Panc1 (cell line): ENCODE measurements around the gene RPS6KB2. TPM values are rescaled to one million over a fixed set of nuclear protein-coding genes. Genes with fewer than 3 reads are reported as not detected.

Source experiments
- ATAC-seq: fragments of 200-7000 bp; cut with Tn5 transposase; 2 replicates; pipeline ENCODE4 v1.9.1; 2020; ENCODE audit warnings: mild to moderate bottlenecking, moderate library complexity
- BruUV-seq: library from RNA; stranded (reverse); fragments of 400-500 nt; replicated peaks from 2 replicates; lab custom pipeline; 2021; lab: Mats Ljungman, UMichigan
- CTCF ChIA-PET: fragments of 300-600 bp; sonication (Branson Sonifier 250); formaldehyde crosslinking; loops from one replicate; lab custom pipeline; 2022; ENCODE audit warnings: antibody characterized with exemption; lab: Charles Lee
- POLR2A ChIA-PET: fragments of 300-600 bp; sonication (Branson Sonifier 250); formaldehyde crosslinking; loops from one replicate; lab custom pipeline; 2022; ENCODE audit warnings: antibody characterized with exemption; lab: Charles Lee
- DNase-seq: peaks from one replicate; pipeline ENCODE4 v3.0.0-alpha.2; 2010; ENCODE audit warnings: low read depth, low spot score
- H3K27ac ChIP-seq: 2 replicates; pipeline ENCODE4 v1.5.1; 2011; ENCODE audit warnings: mild to moderate bottlenecking, low read length, inconsistent platforms
- H3K27me3 ChIP-seq: fragments of 200-500 bp; sonication (Bioruptor generic); 2 replicates; pipeline ENCODE4 v1.6.0; 2014; ENCODE audit warnings: low read length, inconsistent platforms; ENCODE audit not compliant: control insufficient read depth, insufficient read depth
- H3K36me3 ChIP-seq: fragments of 200-500 bp; sonication (Bioruptor generic); 2 replicates; pipeline ENCODE4 v1.5.1; 2014; ENCODE audit warnings: inconsistent platforms, mild to moderate bottlenecking, low read length, moderate library complexity; ENCODE audit not compliant: control insufficient read depth, insufficient read depth
- H3K4me1 ChIP-seq: 2 replicates; pipeline ENCODE4 v1.5.1; 2011; ENCODE audit warnings: inconsistent platforms, mild to moderate bottlenecking, low read length, moderate library complexity; ENCODE audit not compliant: control insufficient read depth, insufficient read depth
- H3K4me3 ChIP-seq, 2 experiments: 2 replicates each; pipeline ENCODE4 v1.5.1; 2011 to 2012; ENCODE audit warnings: low read depth in 2 of 2, low read length in 2 of 2, mild to moderate bottlenecking in 2 of 2, inconsistent platforms in 1 of 2, moderate library complexity in 1 of 2
- H3K9me3 ChIP-seq: fragments of 200-500 bp; sonication (Bioruptor generic); 2 replicates; pipeline ENCODE4 v1.5.1; 2014; ENCODE audit warnings: low read depth, mild to moderate bottlenecking, inconsistent platforms, low read length, moderate library complexity; ENCODE audit not compliant: control insufficient read depth, insufficient read depth
- CTCF ChIP-seq: fragments of 450-650 bp; IDR thresholded peaks from 2 replicates; pipeline ENCODE4 v1.5.1; 2017; ENCODE audit warnings: mild to moderate bottlenecking
- POLR2AphosphoS5 ChIP-seq: IDR thresholded peaks from 2 replicates; pipeline ENCODE4 v1.6.1; 2012; ENCODE audit warnings: mild to moderate bottlenecking, low read depth, low read length, moderate library complexity
- REST ChIP-seq, 2 experiments: IDR thresholded peaks; 2 replicates each; pipeline ENCODE4 v1.6.1; 2011 to 2012; ENCODE audit warnings: low read depth in 2 of 2, control low read depth in 1 of 2, low read length in 1 of 2, mild to moderate bottlenecking in 1 of 2, moderate library complexity in 1 of 2; ENCODE audit not compliant: insufficient read depth in 1 of 2
- SIN3A ChIP-seq: IDR thresholded peaks from 2 replicates; pipeline ENCODE4 v1.6.1; 2012; ENCODE audit warnings: low read depth, mild to moderate bottlenecking, low read length, moderate library complexity, borderline replicate concordance; ENCODE audit not compliant: insufficient read depth
- TCF7L2 ChIP-seq: IDR thresholded peaks from 2 replicates; pipeline ENCODE4 v1.6.1; 2011; ENCODE audit warnings: mild to moderate bottlenecking, low read depth, low read length, inconsistent platforms
- in situ Hi-C: cut with HindIII; loops from 2 replicates; pipeline ENCODE4 v1.10.0; 2016; ENCODE audit warnings: low sequenced_read_pairs, low pct_unique_long_range_greater_than_20kb
- intact Hi-C: fragments of 100-400 bp; cut with micrococcal nuclease; formaldehyde crosslinking; loops from one replicate; pipeline ENCODE4 v1.10.0; 2022; ENCODE audit not compliant: unreplicated experiment
- total RNA-seq: library from RNA; stranded (reverse); gene quantifications from one replicate; pipeline ENCODE4 v1.2.1, GENCODE V29; 2021; ENCODE audit not compliant: unreplicated experiment

The RPS6KB2 gene
- total RNA-seq, 1 experiment from 2014 or later, result 68.5 TPM

GRCh38 chr11:67408437-67409200 is 19.7 kb upstream of the RPS6KB2 start:
- ATAC-seq (no peak), DNase-seq (no peak)
- no peaks in the 10 kb centered on the region for H3K36me3 ChIP-seq
- BruUV-seq, result no TSS peak
- TF ChIP-seq TCF7L2 (no peak), CTCF (no peak), SIN3A (no peak), POLR2AphosphoS5 (no peak), REST (IDR thresholded peaks at IDR 0.05; ENCODE audit: insufficient read depth in 1 of 2, low read depth in 2 of 2, low read length in 1 of 2) (no peak)
- peaks cover 15% of the 10 kb centered on the region for H3K4me1 ChIP-seq
- no peak overlapping the region for H3K27ac ChIP-seq
- H3K4me3 ChIP-seq, result no peak overlapping the region
- in situ Hi-C loops, result no loop called here
- intact Hi-C loops, result no loop called here
- H3K9me3 ChIP-seq, result no peaks in the 10 kb centered on the region
- POLR2A ChIA-PET, result interaction anchor here (0.6 to 0.7 kb wide), 2 partner anchors 28 to 57 kb away, joined by 3 to 8 read pairs; no protein-coding TSS in a partner anchor
- H3K27me3 ChIP-seq, result no peaks in the 10 kb centered on the region
- CTCF ChIA-PET, result interaction anchor here (0.6 kb wide), 1 partner anchor 51 kb away, joined by 5 read pairs; no protein-coding TSS in a partner anchor

GRCh38 chr11:67409261-67409666 is 19.0 kb upstream of the RPS6KB2 start:
- no peak for ATAC-seq
- no peak for DNase-seq
- H3K4me1 ChIP-seq, result peaks cover 15% of the 10 kb centered on the region
- no peaks in the 10 kb centered on the region for H3K36me3 ChIP-seq
- H3K4me3 ChIP-seq, result no peak overlapping the region
- BruUV-seq, result no TSS peak
- H3K27ac ChIP-seq, result no peak overlapping the region
- no peaks in the 10 kb centered on the region for H3K9me3 ChIP-seq
- intact Hi-C loops (no loop called here), in situ Hi-C loops (no loop called here)
- POLR2A ChIA-PET, result no interaction called here
- CTCF ChIA-PET, result no interaction called here
- TF ChIP-seq TCF7L2 (no peak), POLR2AphosphoS5 (no peak), SIN3A (no peak), CTCF (no peak), REST (IDR thresholded peaks at IDR 0.05; ENCODE audit: insufficient read depth in 1 of 2, low read depth in 2 of 2, low read length in 1 of 2) (no peak)
- H3K27me3 ChIP-seq, result no peaks in the 10 kb centered on the region
